GM12878 (cell line): ENCODE measurements around the gene FICD. TPM values are rescaled to one million over a fixed set of nuclear protein-coding genes. Genes with fewer than 3 reads are reported as not detected.

ENCODE experiments used
- ATF7 ChIP-seq: fragments of 450-650 bp; IDR thresholded peaks from 2 replicates; pipeline ENCODE4 v1.6.1; 2016; ENCODE audit warnings: low read depth, mild to moderate bottlenecking
- BCL11A ChIP-seq: IDR thresholded peaks from 2 replicates; pipeline ENCODE4 v1.6.1; 2011; ENCODE audit warnings: low read depth, low read length
- E2F8 ChIP-seq: fragments of 450-650 bp; IDR thresholded peaks from 2 replicates; pipeline ENCODE4 v1.6.1; 2018; ENCODE audit warnings: mild to moderate bottlenecking, low read depth, moderate library complexity; ENCODE audit not compliant: partially characterized antibody
- HDAC2 ChIP-seq: fragments of 200-600 bp; sonication (generic); IDR thresholded peaks from 2 replicates; pipeline ENCODE4 v1.6.1; 2017
- IRF3 ChIP-seq: fragments of 450-650 bp; IDR thresholded peaks from 2 replicates; pipeline ENCODE4 v1.6.1; 2014; ENCODE audit warnings: mild to moderate bottlenecking
- IRF4 ChIP-seq: IDR thresholded peaks from 2 replicates; pipeline ENCODE4 v1.6.1; 2011; ENCODE audit warnings: low read depth, low read length
- KAT2A ChIP-seq: conservative IDR thresholded peaks from 2 replicates; pipeline ENCODE4 v1.6.1; 2011; ENCODE audit warnings: low read depth, low read length; ENCODE audit not compliant: control insufficient read depth
- MXI1 ChIP-seq: fragments of 150-350 bp; IDR thresholded peaks from 2 replicates; pipeline ENCODE4 v1.6.1; 2011; ENCODE audit warnings: low read depth, mild to moderate bottlenecking, inconsistent platforms, low read length, improper control_type of control experiment
- NR2C1 ChIP-seq: fragments of 450-650 bp; IDR thresholded peaks from 2 replicates; pipeline ENCODE4 v1.6.1; 2017; ENCODE audit warnings: antibody characterized with exemption, mild to moderate bottlenecking, moderate library complexity
- SIN3A ChIP-seq: IDR thresholded peaks from 2 replicates; pipeline ENCODE4 v1.6.1; 2012; ENCODE audit warnings: low read depth, low read length, improper control_type of control experiment
- SMARCA5 ChIP-seq: fragments of 450-650 bp; IDR thresholded peaks from 2 replicates; pipeline ENCODE4 v1.6.1; 2017; ENCODE audit warnings: mild to moderate bottlenecking
- TAF1 ChIP-seq: IDR thresholded peaks from 2 replicates; pipeline ENCODE4 v1.6.1; 2011; ENCODE audit warnings: mild to moderate bottlenecking, low read depth, low read length, borderline replicate concordance
- polyA plus RNA-seq, 11 experiments: library from polyadenylated mRNA; depleted of rRNA in 4 of 11; unstranded in 6 of 11; stranded (reverse) in 5 of 11; fragments of >200 nt; fragmentation: Nextera tagmentation in 4 of 11; fragmentation: Illumina TruSeq in 1 of 11; extraction: Ambion mirVana in 4 of 11; extraction: Trizol in 1 of 11; gene quantifications; 1 replicate in 1 of 11; 2 replicates in 10 of 11; pipeline versions ENCODE4 v1.2.1 to v1.2.3, GENCODE V29; 2011 to 2016; ENCODE audit warnings: inconsistent platforms in 2 of 11, missing spikeins in 2 of 11, low read depth in 1 of 11
- total RNA-seq, 4 experiments: library from RNA; depleted of rRNA in 3 of 4; stranded (reverse); fragments of >200 nt in 3 of 4; fragmentation: Illumina TruSeq in 1 of 4; extraction: Trizol in 1 of 4; gene quantifications; 2 replicates each; pipeline versions ENCODE4 v1.2.1 to v1.2.3, GENCODE V29; 2013 to 2021

FICD gene
- total and polyA plus RNA-seq, 10 of the 15 experiments (the other 5 are each of a cell fraction or from before 2014, with no cell fraction given), result 1.1 to 9.4 (median 4.3) TPM

- TF ChIP-seq KAT2A, result no peak
- peak; percentile 76 for TF ChIP-seq MXI1
- TF ChIP-seq ATF7, result no peak; the same call in 1 of the 2 replicates
- peak; percentile 92 for TF ChIP-seq SMARCA5
- TF ChIP-seq IRF3, result no peak
- TF ChIP-seq BCL11A, result no peak
- peak; percentile 76; the same call in 1 of the 2 replicates for TF ChIP-seq SIN3A
- TF ChIP-seq IRF4, result no peak
- TF ChIP-seq NR2C1, result no peak
- TF ChIP-seq E2F8, result peak; percentile 23
- no peak for TF ChIP-seq HDAC2
- TF ChIP-seq TAF1, result peak; percentile 62; the same call in 1 of the 2 replicates
- TF ChIP-seq, all 136 proteins: peak for 42
Observed at GRCh38 chr12:108563136-108563803, 48.2 kb downstream of the FICD start (continued).
